NCI-H2029 (cell line): ENCODE results near the gene FARP1.

Experiments
- DNase-seq: peaks from one replicate; lab custom pipeline; 2025; lab: John Stamatoyannopoulos, UW

FARP1 gene

GRCh38 chr13:98462946-98463345 lies 320.1 kb downstream of the FARP1 start:
- DNase-seq = no peak

GRCh38 chr13:98466634-98467236 lies 323.8 kb downstream of the FARP1 start:
- no peak for DNase-seq

- DNase-seq = no peak
Measured at GRCh38 chr13:98467263-98467985, 324.5 kb downstream of the FARP1 start.

GRCh38 chr13:98468361-98468760 lies 325.5 kb downstream of the FARP1 start:
- DNase-seq = no peak

- DNase-seq = no peak
Measured at GRCh38 chr13:98468929-98469328, 326.0 kb downstream of the FARP1 start.

GRCh38 chr13:98470920-98471319 lies 328.0 kb downstream of the FARP1 start:
- no peak for DNase-seq

- DNase-seq = no peak
Measured at GRCh38 chr13:98471934-98472333, 329.0 kb downstream of the FARP1 start.

- no peak for DNase-seq
Measured at GRCh38 chr13:98473135-98473787, 330.4 kb downstream of the FARP1 start.

- DNase-seq = no peak
Measured at GRCh38 chr13:98473788-98474144, 330.9 kb downstream of the FARP1 start.

- DNase-seq = no peak
Measured at GRCh38 chr13:98474292-98474691, 331.4 kb downstream of the FARP1 start.

GRCh38 chr13:98474761-98475160 lies 331.9 kb downstream of the FARP1 start:
- DNase-seq = no peak

GRCh38 chr13:98475522-98475921 lies 332.6 kb downstream of the FARP1 start:
- no peak for DNase-seq

- no peak for DNase-seq
Measured at GRCh38 chr13:98476106-98476505, 333.2 kb downstream of the FARP1 start.

GRCh38 chr13:98476538-98476966 lies 333.7 kb downstream of the FARP1 start:
- DNase-seq = no peak

- no peak for DNase-seq
Measured at GRCh38 chr13:98478189-98479129, 335.6 kb downstream of the FARP1 start.

GRCh38 chr13:98479496-98480003 lies 336.7 kb downstream of the FARP1 start:
- DNase-seq = no peak

- peak; percentile 49 for DNase-seq
Measured at GRCh38 chr13:98480915-98481877, 338.3 kb downstream of the FARP1 start.

- no peak for DNase-seq
Measured at GRCh38 chr13:98482476-98483444, 339.9 kb downstream of the FARP1 start.

- DNase-seq = no peak
Measured at GRCh38 chr13:98483601-98484288, 340.9 kb downstream of the FARP1 start.
